GM21786 (cell line): ENCODE data around the gene CCDC85B.
"Not testable (repeated sequence)": the region's sequence is repeated elsewhere in the genome, so short reads cannot be mapped to it uniquely, and the experiment has no call there.

Source experiments
- ATAC-seq: cut with Tn5 transposase; IDR thresholded peaks from one replicate; pipeline ENCODE4 v1.9.1; 2021; ENCODE audit not compliant: unreplicated experiment

The CCDC85B gene

GRCh38 chr11:65890324-65891218, at the start of gene CCDC85B:
Gene CCDC85B, plus strand, starts transcription at chr11:65890673. Its CDS starts 111 bp downstream, at chr11:65890784.
- peak; percentile 40 for ATAC-seq

GRCh38 chr11:65842144-65842543, 48.3 kb upstream of the CCDC85B start:
- ATAC-seq = no peak

GRCh38 chr11:65843811-65844210, 46.7 kb upstream of the CCDC85B start:
- ATAC-seq = no peak

GRCh38 chr11:65844231-65844872, 46.1 kb upstream of the CCDC85B start:
- no peak for ATAC-seq

GRCh38 chr11:65847746-65848145, 42.7 kb upstream of the CCDC85B start:
- ATAC-seq = no peak

GRCh38 chr11:65848693-65849092, 41.8 kb upstream of the CCDC85B start:
- ATAC-seq = not testable (repeated sequence)

GRCh38 chr11:65849366-65849765, 41.1 kb upstream of the CCDC85B start:
- ATAC-seq = no peak

GRCh38 chr11:65849771-65850216, 40.7 kb upstream of the CCDC85B start:
- ATAC-seq = no peak

GRCh38 chr11:65850217-65851082, 40.0 kb upstream of the CCDC85B start:
- no peak for ATAC-seq

- no peak for ATAC-seq
These were observed 39.3 kb upstream of the CCDC85B start for GRCh38 chr11:65851083-65851579.

GRCh38 chr11:65851811-65852507, 38.5 kb upstream of the CCDC85B start:
- no peak for ATAC-seq

GRCh38 chr11:65852508-65853245, 37.8 kb upstream of the CCDC85B start:
- ATAC-seq = no peak

GRCh38 chr11:65853246-65853979, 37.1 kb upstream of the CCDC85B start:
- ATAC-seq = no peak

GRCh38 chr11:65854161-65854592, 36.3 kb upstream of the CCDC85B start:
- ATAC-seq = no peak

- no peak for ATAC-seq
These were observed 35.3 kb upstream of the CCDC85B start for GRCh38 chr11:65854852-65855837.

GRCh38 chr11:65855927-65856363, 34.5 kb upstream of the CCDC85B start:
- no peak for ATAC-seq

GRCh38 chr11:65856689-65857499, 33.6 kb upstream of the CCDC85B start:
- ATAC-seq = peak; percentile 31
